Endothelial cell (in vitro differentiated cells): Measurements from ENCODE around the gene MBOAT2. TPM values are rescaled to one million over a fixed set of nuclear protein-coding genes. Genes with fewer than 3 reads are reported as not detected.

Experiments used
- DNase-seq: peaks from one replicate; pipeline ENCODE4 v3.0.0; 2021; ENCODE audit warnings: low spot score
- H3K27ac Mint-ChIP-seq: one replicate; pipeline ENCODE4 v1.8.0; 2021; ENCODE audit warnings: mixed read lengths, inconsistent platforms; ENCODE audit not compliant: unreplicated experiment
- H3K27me3 Mint-ChIP-seq: one replicate; pipeline ENCODE4 v1.8.0; 2021; ENCODE audit warnings: mild to moderate bottlenecking, moderate library complexity, mixed read lengths, inconsistent platforms; ENCODE audit not compliant: unreplicated experiment
- H3K36me3 Mint-ChIP-seq: one replicate; pipeline ENCODE4 v1.8.0; 2021; ENCODE audit warnings: mild to moderate bottlenecking, low read depth, mixed read lengths, inconsistent platforms; ENCODE audit not compliant: unreplicated experiment
- H3K4me1 Mint-ChIP-seq: one replicate; pipeline ENCODE4 v1.8.0; 2021; ENCODE audit warnings: mild to moderate bottlenecking, mixed read lengths, inconsistent platforms; ENCODE audit not compliant: unreplicated experiment
- H3K4me3 Mint-ChIP-seq: one replicate; pipeline ENCODE4 v1.8.0; 2021; ENCODE audit warnings: mild to moderate bottlenecking, mixed read lengths, inconsistent platforms; ENCODE audit not compliant: unreplicated experiment
- H3K9me3 Mint-ChIP-seq: one replicate; pipeline ENCODE4 v1.8.0; 2021; ENCODE audit warnings: mixed read lengths, inconsistent platforms; ENCODE audit not compliant: unreplicated experiment
- total RNA-seq: library from RNA; stranded (reverse); fragmentation: NEBNext Ultra II Directional; extraction: Animal tissue kit (Norgen Biotek cat#: 25700); gene quantifications from one replicate; pipeline ENCODE4 v1.2.1, GENCODE V29; 2021; ENCODE audit not compliant: unreplicated experiment
- TF ChIP-seq, protein P1 (sequence below): fragments of 200-600 bp; sonication (generic); IDR thresholded peaks from one replicate; pipeline ENCODE4 v1.5.0; 2021; ENCODE audit warnings: antibody characterized with exemption; ENCODE audit not compliant: unreplicated experiment

Gene MBOAT2
- total RNA-seq, 1 donor from 2014 or later = 71.6 TPM

DNA sequence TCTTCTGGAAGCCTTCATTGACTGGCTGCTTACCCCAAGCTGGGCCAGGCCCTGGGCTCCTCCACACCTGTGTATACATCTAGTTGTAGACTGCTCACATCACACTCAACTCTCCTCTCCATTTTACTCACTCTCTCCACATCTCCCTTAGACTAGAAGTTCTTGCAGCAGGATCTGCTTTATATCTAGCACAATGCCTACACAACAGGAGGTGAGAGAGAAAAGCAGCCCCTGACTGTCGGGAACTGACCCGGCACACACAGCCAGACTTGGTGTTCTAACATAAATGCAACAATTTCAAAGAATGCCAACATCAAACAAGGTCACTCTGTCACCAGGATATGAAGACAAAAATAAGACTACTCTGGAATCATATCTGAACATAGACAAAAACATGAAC is 172.0 kb downstream of the MBOAT2 start:
- peaks cover 1% of the 10 kb centered on the region for H3K27me3 Mint-ChIP-seq
- H3K27ac Mint-ChIP-seq = no peak overlapping the region
- H3K4me3 Mint-ChIP-seq = no peak overlapping the region
- H3K9me3 Mint-ChIP-seq = no peaks in the 10 kb centered on the region
- peaks cover 12% of the 10 kb centered on the region for H3K4me1 Mint-ChIP-seq
- TF ChIP-seq, protein P1, sequence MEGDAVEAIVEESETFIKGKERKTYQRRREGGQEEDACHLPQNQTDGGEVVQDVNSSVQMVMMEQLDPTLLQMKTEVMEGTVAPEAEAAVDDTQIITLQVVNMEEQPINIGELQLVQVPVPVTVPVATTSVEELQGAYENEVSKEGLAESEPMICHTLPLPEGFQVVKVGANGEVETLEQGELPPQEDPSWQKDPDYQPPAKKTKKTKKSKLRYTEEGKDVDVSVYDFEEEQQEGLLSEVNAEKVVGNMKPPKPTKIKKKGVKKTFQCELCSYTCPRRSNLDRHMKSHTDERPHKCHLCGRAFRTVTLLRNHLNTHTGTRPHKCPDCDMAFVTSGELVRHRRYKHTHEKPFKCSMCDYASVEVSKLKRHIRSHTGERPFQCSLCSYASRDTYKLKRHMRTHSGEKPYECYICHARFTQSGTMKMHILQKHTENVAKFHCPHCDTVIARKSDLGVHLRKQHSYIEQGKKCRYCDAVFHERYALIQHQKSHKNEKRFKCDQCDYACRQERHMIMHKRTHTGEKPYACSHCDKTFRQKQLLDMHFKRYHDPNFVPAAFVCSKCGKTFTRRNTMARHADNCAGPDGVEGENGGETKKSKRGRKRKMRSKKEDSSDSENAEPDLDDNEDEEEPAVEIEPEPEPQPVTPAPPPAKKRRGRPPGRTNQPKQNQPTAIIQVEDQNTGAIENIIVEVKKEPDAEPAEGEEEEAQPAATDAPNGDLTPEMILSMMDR = no peak
- no peak for DNase-seq
- no peaks in the 10 kb centered on the region for H3K36me3 Mint-ChIP-seq

DNA sequence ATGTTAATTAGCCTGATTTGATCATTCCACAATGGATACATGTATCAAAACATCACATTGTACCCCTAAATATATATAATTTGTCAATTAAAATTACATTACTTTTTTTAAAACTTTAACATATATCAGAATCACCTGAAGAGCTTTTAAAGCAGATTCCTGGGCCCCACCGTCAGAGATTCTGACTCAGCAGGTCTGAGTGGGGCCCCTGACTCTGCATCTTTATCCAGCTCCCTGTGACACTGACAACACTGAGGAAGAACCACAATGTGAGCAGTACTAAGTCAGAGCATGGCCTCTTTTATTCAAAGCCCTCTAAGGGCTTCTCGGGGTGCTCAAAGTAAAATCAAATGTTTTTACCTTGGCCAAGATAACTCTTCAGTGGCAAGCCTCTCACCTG is 175.8 kb downstream of the MBOAT2 start:
- H3K27me3 Mint-ChIP-seq = peaks cover 1% of the 10 kb centered on the region
- DNase-seq = no peak
- H3K4me1 Mint-ChIP-seq = peaks cover 3% of the 10 kb centered on the region
- H3K27ac Mint-ChIP-seq = no peak overlapping the region
- TF ChIP-seq, protein P1 = no peak
- peaks cover 3% of the 10 kb centered on the region for H3K36me3 Mint-ChIP-seq
- no peaks in the 10 kb centered on the region for H3K9me3 Mint-ChIP-seq
- H3K4me3 Mint-ChIP-seq = no peak overlapping the region

DNA sequence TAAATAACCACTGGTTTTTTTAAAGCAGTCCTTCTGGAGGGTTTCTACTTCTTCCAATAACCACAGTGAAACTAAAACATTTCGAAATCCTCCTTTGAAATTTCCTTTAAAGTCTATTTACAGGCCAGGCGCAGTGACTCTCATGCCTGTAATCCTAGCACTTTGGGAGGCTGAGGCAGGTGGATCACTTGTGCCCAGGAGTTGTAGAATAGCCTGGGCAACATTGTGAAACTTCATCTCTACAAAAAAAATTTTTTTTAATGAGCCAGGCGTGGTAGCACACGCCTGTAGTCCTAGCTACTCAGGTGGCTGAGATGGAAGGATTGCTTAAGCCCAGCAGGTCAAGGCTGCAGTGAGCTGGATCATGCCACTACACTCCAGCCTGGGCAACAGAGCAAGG is 181.3 kb downstream of the MBOAT2 start:
- no peak for DNase-seq
- no peak overlapping the region for H3K27ac Mint-ChIP-seq
- TF ChIP-seq, protein P1 = no peak
- H3K27me3 Mint-ChIP-seq = no peaks in the 10 kb centered on the region
- H3K9me3 Mint-ChIP-seq = no peaks in the 10 kb centered on the region
- no peaks in the 10 kb centered on the region for H3K4me1 Mint-ChIP-seq
- H3K36me3 Mint-ChIP-seq = peaks cover 3% of the 10 kb centered on the region
- H3K4me3 Mint-ChIP-seq = no peak overlapping the region

DNA sequence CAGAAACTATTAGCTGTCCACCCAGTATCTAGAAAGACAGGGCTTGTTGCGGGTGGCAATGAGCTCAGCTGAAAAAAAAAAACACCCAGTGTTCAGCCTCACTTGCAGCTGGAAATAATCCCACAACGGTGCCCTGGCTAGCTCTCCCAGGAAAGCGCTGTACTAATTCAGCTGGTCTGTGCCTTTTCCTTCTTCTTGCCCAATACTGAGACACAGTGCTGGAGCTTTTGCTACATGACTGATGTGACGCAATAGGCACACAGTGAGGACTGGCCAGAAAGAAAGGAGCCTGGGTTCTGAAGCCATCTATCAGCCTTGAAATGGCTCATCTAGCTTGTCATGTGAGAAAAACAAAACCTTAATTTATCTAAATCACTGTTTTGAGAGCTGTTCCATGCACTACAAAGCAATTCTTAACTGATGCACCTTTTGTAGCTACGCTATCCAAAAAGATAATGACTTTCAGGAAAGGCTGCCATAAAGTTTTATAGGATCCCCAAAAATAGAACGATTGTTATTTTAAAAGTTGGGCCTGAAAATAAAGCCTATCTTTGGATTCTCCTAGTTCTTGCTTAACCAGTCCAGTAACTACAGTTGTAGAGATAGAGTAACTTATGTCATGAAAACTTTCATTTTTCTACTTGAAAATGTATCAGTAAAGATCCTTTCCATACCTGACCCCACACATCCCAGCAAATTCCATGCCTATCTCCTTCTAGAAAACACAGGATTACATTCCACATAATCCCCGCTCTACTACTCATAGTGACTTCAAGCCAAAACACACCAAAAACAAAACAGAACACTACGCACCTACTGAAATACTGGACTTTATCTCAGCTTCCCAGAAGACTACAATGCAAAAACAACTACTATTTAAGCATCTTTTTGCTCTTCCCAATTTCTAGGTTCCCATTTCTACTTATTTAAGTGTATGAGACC is 181.9 kb downstream of the MBOAT2 start:
- no peaks in the 10 kb centered on the region for H3K4me1 Mint-ChIP-seq
- no peak overlapping the region for H3K4me3 Mint-ChIP-seq
- H3K27me3 Mint-ChIP-seq = no peaks in the 10 kb centered on the region
- H3K27ac Mint-ChIP-seq = no peak overlapping the region
- TF ChIP-seq, protein P1 = no peak
- no peak for DNase-seq
- no peaks in the 10 kb centered on the region for H3K9me3 Mint-ChIP-seq
- H3K36me3 Mint-ChIP-seq = peaks cover 3% of the 10 kb centered on the region

DNA sequence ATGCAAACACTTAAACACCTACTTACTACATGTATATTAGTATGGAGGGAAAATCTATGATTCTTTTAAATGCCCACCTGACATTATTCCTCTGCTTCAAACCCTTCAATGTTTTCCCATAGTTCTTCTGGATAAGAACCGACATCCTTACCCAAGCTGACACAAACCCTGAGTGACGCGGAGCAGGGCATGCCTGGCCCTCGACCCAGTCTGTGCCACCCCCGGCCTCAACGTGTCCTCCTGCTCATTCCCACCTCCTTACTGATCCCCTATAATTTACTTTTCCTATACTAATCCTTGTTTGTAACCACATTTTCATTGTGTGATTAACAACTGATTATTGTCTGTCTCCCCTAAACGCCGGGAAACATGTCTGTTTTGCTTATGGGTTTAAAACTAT is 183.5 kb downstream of the MBOAT2 start:
- no peaks in the 10 kb centered on the region for H3K4me1 Mint-ChIP-seq
- no peak for DNase-seq
- H3K27ac Mint-ChIP-seq = no peak overlapping the region
- H3K4me3 Mint-ChIP-seq = no peak overlapping the region
- no peaks in the 10 kb centered on the region for H3K27me3 Mint-ChIP-seq
- H3K36me3 Mint-ChIP-seq = peaks cover 3% of the 10 kb centered on the region
- no peaks in the 10 kb centered on the region for H3K9me3 Mint-ChIP-seq
- TF ChIP-seq, protein P1 = no peak
